Effector CD8-positive, alpha-beta T cell (primary cell): Measurements from ENCODE around the gene BTF3.
"Not testable (repeated sequence)": the region's sequence is repeated elsewhere in the genome, so short reads cannot be mapped to it uniquely, and the experiment has no call there.

Experiments
- DNase-seq: peaks from one replicate; lab custom pipeline; 2025; lab: John Stamatoyannopoulos, UW
- total RNA-seq, 4 experiments: gene quantifications; one replicate each; lab custom pipeline; 2026; lab: John Stamatoyannopoulos, UW

The BTF3 gene
- total RNA-seq: 251 to 443 (median 315) reads per million in 4 experiments

DNA sequence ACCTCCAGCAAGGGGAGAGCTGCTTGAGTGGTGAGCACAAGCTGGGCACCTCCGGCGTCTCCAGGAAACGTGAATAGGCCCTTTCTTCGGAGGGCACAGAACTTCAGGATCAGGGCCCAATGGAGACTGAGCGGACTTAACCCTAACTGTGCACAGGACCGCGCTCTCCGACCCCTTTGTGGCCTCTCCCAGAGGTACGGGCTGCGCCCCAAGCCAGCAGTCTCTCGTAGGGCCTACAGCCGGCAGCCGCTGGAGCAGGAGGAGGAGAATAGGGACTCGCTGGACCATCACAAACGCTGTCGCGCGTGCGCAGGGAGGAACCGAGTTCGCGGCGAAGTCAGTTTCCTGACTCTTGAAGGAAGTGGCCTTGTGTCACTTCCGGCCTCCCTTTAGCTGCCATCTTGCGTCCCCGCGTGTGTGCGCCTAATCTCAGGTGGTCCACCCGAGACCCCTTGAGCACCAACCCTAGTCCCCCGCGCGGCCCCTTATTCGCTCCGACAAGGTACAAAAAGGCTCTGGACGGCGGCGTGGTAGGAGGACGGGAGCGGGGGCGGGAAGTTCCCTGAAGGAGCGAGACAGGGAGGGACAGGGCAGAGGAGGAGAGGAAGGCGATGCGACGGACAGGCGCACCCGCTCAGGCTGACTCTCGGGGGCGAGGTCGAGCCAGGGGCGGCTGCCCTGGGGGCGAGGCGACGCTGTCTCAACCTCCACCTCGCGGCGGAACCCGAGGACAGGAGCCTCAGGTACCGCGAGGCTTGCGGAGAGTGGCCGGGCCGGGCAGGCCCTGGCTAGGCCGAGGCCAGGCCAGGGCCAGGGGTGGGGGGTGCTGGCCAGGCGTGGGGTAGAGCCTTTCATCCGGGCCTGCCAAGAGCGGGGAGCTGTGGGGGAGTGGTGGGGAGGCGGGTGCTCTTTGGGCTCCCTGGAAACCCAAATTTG, at the start of gene BTF3:
TSS of gene BTF3 (plus strand) at position 386 of the 936 bp plus-strand sequence. CDS start at position 612, 226 bp downstream.
- peak; percentile 90 for DNase-seq

DNA sequence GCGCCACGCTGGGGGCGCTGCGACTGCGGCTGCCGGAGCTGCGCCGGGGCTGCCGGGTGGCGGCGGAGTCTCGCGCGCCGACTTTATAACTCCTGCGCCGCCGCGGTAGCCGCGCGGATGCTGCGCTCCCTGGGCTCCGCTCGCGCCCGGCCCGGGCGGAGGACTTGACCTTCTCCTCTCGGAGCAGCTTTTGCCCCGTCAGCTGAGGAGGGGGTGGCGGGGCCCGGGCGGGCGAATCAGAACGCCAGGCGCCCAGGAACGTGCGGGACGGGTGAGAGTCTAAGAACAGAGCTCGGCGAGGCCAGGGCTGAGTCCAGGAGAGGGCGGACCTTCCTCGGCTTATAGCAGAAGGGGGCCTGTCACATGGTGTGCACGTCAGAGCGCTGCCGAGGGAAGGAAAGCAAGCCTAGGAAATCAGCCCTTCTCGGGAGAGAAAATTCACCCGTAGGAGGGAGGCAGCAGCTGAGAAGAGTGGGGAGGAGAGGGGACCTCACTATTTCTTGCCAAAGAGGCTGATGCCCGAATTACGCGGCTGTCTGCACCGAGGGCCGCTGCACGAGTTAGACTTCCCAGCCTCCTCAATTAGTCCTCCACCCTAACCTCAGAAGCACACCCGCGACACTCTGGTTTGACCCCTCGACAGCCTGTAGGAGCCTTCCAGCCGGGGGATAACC, 49.6 kb upstream of the BTF3 start, which contains the start of gene FOXD1:
TSS of gene FOXD1 (minus strand) at position 315 of the 674 bp plus-strand sequence. CDS start 415 bp downstream, outside the sequence.
- peak; percentile 5 for DNase-seq

DNA sequence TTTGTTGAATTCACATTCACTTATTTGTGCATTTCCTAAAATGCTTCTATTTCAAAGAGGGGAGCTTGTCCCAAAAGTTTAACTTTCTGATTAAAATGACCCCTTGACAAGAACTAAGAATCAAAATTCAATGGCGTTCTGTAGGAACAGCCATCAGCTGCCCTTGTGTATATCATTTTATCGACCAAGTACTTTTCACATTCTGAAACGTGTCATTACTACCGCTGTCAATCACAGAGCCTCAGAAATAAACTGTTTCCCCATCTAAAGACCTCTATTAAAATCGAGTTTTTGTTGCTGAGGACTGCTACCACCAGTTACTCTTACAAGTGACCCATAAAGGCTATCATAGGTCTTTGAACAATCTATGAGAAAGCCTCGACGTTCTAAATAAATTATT, 48.1 kb upstream of the BTF3 start:
- no peak for DNase-seq

DNA sequence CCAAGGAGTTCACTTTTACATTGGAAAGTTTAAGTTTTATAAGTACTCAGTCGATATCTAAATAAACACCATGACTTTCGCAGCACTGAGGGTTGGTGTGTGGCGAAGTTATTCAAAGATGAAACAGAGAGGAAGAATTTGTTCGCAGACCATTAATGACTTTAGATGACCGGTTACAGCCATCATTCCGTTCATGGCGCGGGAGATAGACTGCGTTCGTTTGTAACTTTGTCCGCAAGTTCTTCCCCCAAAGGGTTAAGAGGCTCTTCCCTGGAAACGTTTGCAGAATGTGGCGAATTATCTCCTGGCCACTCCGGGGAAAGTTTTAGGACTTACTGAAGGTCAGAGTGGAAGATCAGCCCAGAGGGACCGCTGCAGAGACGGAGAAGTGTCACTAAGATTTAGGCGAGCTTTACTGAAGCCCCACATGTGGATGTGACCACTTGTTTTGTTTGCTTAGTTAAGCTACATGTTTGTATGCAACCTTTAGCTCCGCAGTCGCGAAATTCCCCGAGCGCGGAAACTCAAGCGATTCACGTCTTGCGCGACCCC, 47.5 kb upstream of the BTF3 start:
- no peak for DNase-seq

DNA sequence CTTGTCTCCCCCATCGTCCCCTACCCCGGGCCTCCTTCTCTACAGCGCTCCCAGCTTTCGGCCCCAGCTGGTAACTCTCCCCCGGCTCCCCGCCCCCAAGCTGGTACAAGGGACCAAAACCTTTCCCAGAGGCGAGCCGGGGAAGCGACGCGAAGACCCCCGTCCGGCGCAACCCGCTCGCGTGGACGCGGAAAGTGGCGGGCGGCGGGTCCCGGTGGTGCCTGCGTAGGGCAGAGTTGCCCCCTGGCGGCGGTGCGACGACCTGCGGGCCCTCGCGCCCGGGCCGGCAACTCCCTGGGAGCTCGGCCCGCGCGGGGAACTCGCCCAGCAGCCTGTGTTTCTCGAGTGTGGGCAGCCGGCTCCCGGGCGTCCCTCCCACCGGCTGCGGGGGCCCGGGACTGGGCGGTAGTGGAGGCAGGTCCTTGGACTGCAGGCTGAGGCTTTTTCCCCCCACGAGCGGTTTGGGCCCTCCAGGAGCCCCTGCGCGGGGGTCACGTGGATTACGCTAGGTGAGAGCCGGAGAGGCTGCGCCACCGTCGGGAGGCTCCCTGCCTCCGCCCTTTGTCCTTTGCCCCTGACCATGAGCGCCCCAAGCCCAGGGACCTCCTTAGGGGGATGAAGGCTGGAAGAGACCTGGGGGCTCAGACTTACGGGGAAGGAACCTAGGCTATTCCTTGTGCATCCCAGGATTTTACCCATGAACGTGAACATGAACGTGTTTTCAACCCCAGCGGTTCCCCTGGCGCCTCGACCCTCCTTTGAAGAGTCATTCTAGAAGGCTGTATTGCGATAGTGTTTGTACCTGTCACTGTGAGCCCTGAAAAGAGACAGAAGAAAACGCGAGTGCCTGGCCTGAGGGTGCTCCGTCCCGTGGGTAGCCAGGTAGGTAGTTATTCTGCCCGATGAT, 46.8 kb upstream of the BTF3 start:
- DNase-seq: peak; percentile 47

DNA sequence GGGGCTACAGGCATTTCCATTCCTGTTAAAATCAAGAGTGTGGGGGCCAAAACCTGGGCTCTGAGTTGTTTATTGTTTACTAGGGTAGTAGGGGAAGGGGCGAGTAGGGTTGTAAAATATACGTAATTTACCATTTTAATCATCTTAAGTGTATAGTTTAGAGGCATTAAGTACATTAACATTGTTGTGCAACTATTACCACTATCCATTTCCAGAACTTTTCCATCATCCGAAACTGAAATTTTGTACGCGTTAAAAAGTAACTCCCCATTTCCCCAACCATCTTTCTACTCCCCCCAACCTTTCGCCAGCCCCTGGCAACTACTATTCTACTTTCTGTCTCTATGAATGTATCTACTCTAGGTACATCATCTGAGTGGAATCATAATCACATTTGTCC, 46.0 kb upstream of the BTF3 start:
- no peak for DNase-seq

DNA sequence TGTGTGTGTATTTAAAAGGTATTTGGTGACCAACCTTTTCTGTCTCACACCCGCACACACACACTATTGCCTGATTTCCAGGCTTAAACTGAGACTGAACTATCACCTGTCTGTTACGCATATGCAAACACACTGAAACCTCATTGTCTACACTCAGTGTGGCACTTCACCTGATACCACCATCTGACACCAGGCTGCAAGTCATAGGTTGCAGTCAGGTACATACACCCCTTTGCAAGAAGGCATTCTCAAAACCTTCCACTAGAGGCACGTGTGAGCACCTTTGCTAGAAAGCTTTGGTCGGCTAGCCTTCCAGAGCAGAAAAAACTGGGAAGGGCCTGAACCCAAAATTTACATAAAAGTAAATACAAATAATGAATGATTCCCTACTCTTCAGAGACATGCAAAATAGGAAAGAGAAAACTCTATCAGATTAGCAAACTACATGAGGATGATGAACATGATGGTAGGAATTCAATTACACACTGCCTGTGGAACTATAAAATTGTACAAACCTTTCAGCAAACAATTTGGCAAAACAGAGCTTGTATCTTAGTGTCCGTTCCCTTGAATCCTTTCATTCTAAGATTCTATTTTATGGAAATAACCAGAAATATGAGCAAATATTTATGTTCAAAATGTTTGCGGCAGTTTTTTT, 43.7 kb upstream of the BTF3 start:
- DNase-seq: peak; percentile 16

DNA sequence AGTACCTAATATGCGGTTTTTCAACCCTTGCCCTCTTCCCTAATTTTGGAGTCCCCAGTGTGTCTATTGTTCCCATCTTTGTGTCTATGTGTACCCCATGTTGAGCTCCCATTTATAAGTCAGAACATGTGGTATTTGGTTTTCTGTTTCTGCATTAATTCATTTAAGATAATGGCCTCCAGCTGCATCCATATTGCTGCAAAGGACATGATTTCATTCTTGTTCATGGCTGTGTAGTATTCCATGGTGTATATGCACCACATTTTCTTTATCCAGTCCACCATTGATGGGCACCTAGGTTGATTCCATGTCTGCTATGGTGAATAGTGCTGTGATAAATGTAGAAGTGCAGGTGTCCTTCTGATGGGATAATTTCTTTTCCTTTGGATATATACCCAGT, 41.8 kb upstream of the BTF3 start:
- DNase-seq: not testable (repeated sequence)

DNA sequence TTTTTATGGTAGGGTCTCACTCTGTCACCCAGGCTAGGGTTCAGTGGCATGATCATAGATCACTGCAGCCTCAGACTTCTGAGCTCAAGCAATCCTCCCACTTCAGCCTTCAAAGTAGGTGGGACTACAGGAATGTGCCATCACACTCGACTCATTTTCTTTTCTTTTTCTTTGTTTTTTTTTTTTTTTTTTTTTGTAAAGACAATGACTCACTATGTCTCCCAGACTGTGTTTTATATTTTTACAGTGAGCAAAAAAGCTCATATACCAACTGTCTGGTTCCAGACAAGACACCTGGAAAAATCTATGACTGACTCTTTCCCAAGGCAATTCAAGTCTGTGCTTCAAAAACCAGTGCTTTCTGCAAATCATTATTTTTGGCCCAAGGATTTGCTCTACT, 38.9 kb upstream of the BTF3 start:
- no peak for DNase-seq

DNA sequence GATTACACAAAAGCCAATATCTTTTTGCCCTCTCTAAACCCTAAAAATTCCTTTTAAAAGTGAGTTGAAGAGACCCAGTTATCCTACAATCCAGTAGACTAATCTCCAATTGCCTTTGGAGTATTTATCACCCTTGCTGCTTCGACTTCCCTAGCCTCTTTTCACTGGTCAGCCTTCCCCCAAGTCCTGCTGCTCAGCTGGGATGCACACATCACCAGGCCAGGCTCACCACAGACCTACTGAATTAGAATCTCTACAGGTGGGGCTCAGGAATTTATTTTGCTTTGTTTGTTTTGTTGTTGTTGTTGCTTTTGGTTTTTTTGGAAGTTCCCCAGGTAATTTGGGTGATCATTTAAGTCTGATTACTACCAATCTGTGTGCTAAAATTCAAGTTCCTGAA, 38.1 kb upstream of the BTF3 start:
- no peak for DNase-seq

DNA sequence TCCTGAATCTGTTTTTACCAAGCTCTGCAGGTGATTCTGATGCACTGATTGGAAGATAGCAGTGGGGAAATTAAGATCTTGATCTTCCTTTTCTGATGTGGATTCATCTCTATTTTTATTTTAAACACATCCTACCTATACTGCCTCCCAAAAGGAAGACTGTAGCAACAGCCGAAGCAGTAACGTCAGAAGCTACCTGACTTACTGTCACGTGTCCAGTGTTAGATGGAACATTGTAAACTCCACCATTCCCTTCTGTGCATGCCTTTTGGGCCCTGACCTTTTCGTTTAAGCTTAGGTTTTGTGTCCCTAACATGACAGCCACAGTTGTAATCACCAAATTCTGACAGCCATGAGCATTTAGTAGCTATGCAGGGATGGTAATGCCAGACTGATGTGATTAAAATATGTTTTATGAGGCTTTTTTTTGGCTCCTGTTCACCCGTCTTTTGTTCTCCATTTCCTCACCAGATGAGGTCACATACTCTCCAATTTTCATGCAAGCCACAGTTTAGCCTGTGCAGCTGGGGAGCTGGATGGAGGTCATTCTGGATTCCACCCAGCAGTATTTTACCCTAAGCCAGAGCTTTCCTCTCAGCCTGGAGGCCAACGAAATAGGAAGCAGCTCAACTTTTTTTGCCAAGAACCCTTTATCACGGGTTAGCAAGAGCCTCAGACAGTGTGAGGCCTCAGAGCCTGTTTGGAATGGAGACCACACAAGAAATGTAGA, 34.1 kb upstream of the BTF3 start:
- DNase-seq: no peak

DNA sequence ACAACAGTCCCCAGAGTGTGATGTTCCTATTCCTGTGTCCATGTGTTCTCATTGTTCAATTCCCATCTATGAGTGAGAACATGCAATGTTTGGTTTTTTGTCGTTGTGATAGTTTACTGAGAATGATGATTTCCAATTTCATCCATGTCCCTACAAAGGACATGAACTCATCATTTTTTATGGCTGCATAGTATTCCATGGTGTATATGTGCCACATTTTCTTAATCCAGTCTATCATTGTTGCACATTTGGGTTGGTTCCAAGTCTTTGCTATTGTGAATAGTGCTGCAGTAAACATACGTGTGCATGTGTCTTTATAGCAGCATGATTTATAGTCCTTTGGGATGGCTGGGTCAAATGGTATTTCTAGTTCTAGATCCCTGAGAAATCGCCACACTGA, 29.6 kb upstream of the BTF3 start:
- DNase-seq: not testable (repeated sequence)

DNA sequence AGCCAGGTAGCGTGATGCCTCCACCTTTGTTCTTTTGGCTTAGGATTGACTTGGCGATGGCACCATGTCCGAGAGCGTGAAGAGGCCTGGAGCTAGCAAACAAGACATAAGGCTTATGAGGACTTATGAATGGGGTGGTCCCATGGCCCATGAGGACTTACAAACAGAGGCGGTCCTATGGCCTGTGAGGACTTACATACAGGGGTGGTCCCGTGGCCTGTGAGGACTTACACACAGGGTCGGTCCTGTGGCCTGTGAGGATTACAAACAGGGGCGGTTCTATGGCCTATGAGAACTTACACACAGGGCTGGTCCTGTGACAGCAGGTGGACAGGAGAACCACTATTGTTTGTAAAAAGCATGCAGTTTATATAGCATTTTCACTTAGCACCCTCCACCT, 28.4 kb upstream of the BTF3 start:
- DNase-seq: no peak

DNA sequence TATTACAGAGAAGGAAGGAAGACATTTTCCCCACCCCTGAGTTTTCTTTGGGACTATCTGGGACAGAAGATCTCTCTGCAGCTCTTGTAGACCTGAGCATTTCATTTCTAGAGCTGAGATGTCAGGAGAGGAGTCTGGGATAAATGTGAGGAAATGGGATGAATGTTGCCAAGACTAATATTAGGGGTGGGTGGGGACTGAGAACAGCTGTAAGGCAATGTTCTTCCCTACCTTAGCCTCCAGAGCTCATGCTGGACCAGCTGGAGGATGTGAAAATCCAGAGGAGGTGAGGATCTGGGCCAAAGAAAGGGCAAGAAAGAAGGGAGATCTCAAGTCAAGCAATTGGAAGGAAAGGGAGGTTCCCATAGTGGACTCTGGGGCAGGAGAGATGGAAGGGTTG, 26.6 kb upstream of the BTF3 start:
- DNase-seq: no peak

DNA sequence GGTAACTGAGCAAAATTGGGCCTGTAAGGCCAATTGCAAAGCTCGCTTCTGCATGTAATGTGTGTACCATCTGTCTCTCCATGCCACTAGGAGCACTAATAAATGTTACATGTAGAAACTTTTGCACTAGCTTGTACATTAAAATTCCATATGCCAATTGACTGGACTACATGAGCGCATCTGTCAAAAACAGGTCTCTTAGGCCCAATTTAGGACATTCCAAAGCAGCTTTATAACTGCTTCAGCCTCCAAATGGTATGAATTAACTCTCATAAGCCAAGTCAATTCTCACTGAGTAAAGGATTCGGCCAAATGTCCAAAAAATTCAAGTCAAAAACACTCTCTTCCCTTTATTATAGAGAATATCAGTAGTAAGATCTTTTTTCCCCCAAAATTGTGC, 26.1 kb upstream of the BTF3 start:
- no peak for DNase-seq

DNA sequence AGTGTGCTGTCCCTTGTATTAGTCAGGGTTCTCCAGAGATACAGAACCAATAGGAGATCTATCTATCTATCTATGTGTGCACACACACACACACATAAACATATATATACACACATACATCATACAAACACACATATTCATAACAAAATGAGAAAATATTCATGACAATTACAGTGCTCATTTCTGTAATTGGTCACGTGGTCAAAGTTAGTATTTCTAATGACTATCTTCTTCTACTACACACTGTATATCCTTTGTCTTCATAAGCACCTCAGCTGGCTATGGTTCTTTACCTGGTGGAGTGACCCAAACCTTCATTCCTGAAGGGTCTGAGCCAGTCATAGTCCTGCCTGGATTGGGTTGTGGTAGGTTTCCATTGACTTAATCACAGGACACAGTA, 17.7 kb upstream of the BTF3 start:
- DNase-seq: no peak

DNA sequence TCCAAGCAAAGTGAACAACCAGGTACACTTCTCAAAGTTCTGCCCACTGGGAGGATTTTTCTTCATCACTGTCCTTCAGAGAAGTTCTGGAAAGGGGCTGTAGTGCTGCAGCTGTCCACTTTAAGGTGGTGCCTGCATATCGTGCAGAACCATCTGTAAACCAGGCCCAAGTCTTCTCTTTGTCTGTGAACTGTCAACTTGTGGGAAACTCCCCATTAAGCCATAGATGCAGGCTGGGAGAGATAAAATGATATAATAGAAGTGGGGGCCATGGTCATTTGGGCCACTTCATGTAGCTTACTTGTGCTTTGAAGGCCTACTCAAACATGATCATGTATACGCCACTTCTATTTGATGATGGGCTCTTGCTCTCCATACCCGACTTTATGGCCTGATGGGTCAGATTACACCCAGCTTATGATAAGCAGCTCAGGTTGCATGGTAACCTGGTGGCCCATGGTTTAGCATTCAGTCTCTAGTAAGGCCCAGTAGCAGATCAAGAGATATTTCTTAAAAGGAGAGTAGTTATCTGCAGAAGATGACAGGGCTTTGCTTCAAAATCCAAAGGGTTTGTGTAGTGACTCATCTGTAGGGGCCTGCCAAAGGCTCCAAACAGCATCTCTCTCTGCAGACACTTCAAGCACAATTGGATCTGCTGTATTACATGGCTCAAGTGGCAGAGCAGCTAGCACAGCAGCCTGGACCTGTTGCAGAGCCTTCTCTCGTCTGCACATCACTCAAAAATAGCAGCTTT, 15.7 kb upstream of the BTF3 start:
- no peak for DNase-seq

DNA sequence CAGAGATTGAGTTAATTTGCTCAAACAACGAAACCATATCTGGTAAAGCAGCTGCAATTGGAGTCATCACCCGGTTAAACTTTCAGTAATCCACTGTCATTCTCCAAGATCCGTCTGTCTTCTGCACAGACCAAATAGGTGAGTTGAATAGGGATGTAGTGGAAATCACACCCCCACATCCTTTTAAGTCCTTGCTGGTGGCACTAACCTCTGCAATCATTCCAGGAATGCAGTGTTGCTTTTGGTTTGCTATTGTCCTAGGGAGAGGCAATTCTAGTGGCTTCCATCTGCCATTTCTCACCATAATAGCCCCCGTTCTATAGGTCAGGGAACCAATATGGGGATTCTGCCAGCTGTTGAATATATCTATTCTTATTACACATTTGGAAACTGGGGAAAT, 14.6 kb upstream of the BTF3 start:
- no peak for DNase-seq

DNA sequence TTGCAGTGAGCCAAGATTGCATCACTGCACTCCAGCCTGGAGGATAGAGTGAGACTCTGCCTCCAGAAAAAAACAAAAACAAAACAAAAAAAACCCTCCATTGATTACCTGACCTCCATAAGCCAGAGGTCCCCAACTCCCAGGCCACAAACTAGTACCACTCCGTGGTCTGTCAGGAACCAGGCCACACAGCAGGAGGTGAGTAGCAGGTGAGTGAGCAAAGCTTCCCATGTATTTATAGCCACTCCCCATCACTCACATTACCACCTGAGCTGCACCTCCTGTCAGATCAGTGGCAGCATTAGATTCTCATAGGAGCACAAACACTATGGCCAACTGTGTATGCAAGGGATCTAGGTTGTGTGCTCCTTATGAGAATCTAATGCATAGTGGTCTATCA, 13.7 kb upstream of the BTF3 start:
- no peak for DNase-seq

DNA sequence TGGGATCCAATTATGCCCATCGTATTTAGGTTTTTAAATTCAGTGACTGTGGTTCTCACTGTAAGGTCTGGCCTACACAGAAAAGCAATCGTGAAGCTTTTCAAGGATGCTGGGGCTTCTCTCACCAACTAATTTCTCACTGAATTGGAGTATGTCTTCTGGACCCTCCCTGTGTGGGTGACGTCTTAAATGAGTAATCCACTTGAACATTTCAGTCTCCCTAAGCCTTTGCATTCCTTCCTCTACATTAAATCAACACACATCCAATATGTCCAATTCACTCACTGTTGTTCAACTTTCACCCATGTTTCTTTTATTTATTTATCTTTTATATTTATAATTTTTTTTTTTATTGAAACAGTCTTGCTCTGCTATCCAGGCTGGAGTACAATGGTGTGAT, 12.5 kb upstream of the BTF3 start:
- DNase-seq: no peak
